Measurements from ENCODE around the gene TBX21.

GRCh38 chr17:47733674-47734410 lies 806 bp downstream of the TBX21 start:
- TF ChIP-seq POU6F1 (CRISPR knock-in tag; IDR thresholded peaks at IDR 0.05; ENCODE audit: borderline replicate concordance, low read depth), result no peak
- TF ChIP-seq PATZ1 (CRISPR knock-in tag; IDR thresholded peaks at IDR 0.05; ENCODE audit: borderline replicate concordance), result no peak
- no peak for TF ChIP-seq GLIS3 (CRISPR knock-in tag; IDR thresholded peaks at IDR 0.05)
- TF ChIP-seq ZFP3 (CRISPR knock-in tag; IDR thresholded peaks at IDR 0.05), result no peak
- TF ChIP-seq ZNF8 (CRISPR knock-in tag; IDR thresholded peaks at IDR 0.05), result no peak
- TF ChIP-seq ZFP30 (CRISPR knock-in tag; IDR thresholded peaks at IDR 0.05), result no peak
- no peak for TF ChIP-seq TCF4 (CRISPR knock-in tag; IDR thresholded peaks at IDR 0.05; ENCODE audit: borderline replicate concordance)
- TF ChIP-seq PPARA (CRISPR knock-in tag; IDR thresholded peaks at IDR 0.05; ENCODE audit: borderline replicate concordance), result no peak
- TF ChIP-seq, protein P1, sequence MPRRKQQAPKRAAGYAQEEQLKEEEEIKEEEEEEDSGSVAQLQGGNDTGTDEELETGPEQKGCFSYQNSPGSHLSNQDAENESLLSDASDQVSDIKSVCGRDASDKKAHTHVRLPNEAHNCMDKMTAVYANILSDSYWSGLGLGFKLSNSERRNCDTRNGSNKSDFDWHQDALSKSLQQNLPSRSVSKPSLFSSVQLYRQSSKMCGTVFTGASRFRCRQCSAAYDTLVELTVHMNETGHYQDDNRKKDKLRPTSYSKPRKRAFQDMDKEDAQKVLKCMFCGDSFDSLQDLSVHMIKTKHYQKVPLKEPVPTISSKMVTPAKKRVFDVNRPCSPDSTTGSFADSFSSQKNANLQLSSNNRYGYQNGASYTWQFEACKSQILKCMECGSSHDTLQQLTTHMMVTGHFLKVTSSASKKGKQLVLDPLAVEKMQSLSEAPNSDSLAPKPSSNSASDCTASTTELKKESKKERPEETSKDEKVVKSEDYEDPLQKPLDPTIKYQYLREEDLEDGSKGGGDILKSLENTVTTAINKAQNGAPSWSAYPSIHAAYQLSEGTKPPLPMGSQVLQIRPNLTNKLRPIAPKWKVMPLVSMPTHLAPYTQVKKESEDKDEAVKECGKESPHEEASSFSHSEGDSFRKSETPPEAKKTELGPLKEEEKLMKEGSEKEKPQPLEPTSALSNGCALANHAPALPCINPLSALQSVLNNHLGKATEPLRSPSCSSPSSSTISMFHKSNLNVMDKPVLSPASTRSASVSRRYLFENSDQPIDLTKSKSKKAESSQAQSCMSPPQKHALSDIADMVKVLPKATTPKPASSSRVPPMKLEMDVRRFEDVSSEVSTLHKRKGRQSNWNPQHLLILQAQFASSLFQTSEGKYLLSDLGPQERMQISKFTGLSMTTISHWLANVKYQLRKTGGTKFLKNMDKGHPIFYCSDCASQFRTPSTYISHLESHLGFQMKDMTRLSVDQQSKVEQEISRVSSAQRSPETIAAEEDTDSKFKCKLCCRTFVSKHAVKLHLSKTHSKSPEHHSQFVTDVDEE (CRISPR knock-in tag; IDR thresholded peaks at IDR 0.05), result no peak
- TF ChIP-seq ZNF70 (CRISPR knock-in tag; IDR thresholded peaks at IDR 0.05), result no peak
- no peak for TF ChIP-seq BACH2 (CRISPR knock-in tag; IDR thresholded peaks at IDR 0.05; ENCODE audit: borderline replicate concordance)
- TF ChIP-seq TOX (CRISPR knock-in tag; IDR thresholded peaks at IDR 0.05; ENCODE audit: borderline replicate concordance), result no peak

Measured in SK-N-SH treated with all-trans-retinoic acid at 6 μM for 48 hours (cell line).